Transverse colon (tissue), 4 donors: ENCODE data around the gene RALBP1. TPM values are rescaled to one million over a fixed set of nuclear protein-coding genes. Genes with fewer than 3 reads are reported as not detected.

Experiments used
- DNase-seq: peaks from one replicate; pipeline ENCODE4 v3.0.0-alpha.2; 2019
- H3K27ac ChIP-seq, 4 donors: fragments of 200-600 bp; sonication (generic); 2 replicates each; pipeline ENCODE4 v1.5.1; 2016 to 2018; ENCODE audit warnings: inconsistent platforms in 4 of 4
- H3K27me3 ChIP-seq: fragments of 200-600 bp; sonication (generic); 2 replicates; pipeline ENCODE4 v1.5.1; 2017; ENCODE audit warnings: inconsistent platforms
- H3K36me3 ChIP-seq, 4 donors: fragments of 200-600 bp; sonication (generic); 2 replicates each; pipeline ENCODE4 v1.5.1; 2017 to 2019; ENCODE audit warnings: inconsistent platforms in 4 of 4
- H3K4me1 ChIP-seq, 4 donors: fragments of 200-600 bp; sonication (generic); 2 replicates each; pipeline ENCODE4 v1.5.1; 2017 to 2020; ENCODE audit warnings: inconsistent platforms in 4 of 4
- H3K4me3 ChIP-seq, 4 donors: fragments of 200-600 bp; sonication (generic); 1 replicate in 1 of 4; 2 replicates in 3 of 4; pipeline versions ENCODE4 v1.5.1 to v1.6.1; 2017 to 2019; ENCODE audit warnings: inconsistent platforms in 4 of 4
- H3K9me3 ChIP-seq, 2 donors: fragments of 200-600 bp; sonication (generic); 2 replicates each; pipeline ENCODE4 v1.5.1; 2017 to 2019; ENCODE audit warnings: inconsistent platforms in 2 of 2
- CTCF ChIP-seq, 5 experiments: fragments of 200-600 bp in 3 of 5; fragments of 450-650 bp in 2 of 5; sonication (generic) in 3 of 5; IDR thresholded peaks; 1 replicate in 2 of 5; 2 replicates in 3 of 5; pipeline ENCODE4 v1.5.1; 2016 to 2017; ENCODE audit warnings: antibody characterized with exemption in 5 of 5, inconsistent platforms in 3 of 5, mild to moderate bottlenecking in 2 of 5, moderate library complexity in 1 of 5
- EP300 ChIP-seq: sonication (generic); formaldehyde crosslinking; IDR thresholded peaks from one replicate; pipeline ENCODE4 v1.6.1; 2017; ENCODE audit warnings: antibody characterized with exemption, low read depth
- POLR2A ChIP-seq: fragments of 450-650 bp; IDR thresholded peaks from one replicate; pipeline ENCODE4 v1.6.1; 2016; ENCODE audit warnings: antibody characterized with exemption, mild to moderate bottlenecking, moderate library complexity
- POLR2AphosphoS5 ChIP-seq, 3 donors: sonication (generic); formaldehyde crosslinking; IDR thresholded peaks; one replicate each; pipeline ENCODE4 v1.6.1; 2016; ENCODE audit warnings: antibody characterized with exemption in 3 of 3
- WGBS, 2 donors: methylation state at CpG; one replicate each; pipeline ENCODE4 v1.1.5; 2018; ENCODE audit warnings: low coverage in 1 of 2; 5-methylcytosine and 5-hydroxymethylcytosine counted together
- in situ Hi-C, 4 donors: fragments of 200-750 bp; cut with MboI; loops; one replicate each; pipeline versions ENCODE4 v1.15.0 to v1.15.1; 2017; ENCODE audit warnings: low sequenced_read_pairs in 3 of 4, low pct_ligation_motif_present in 1 of 4, low pct_unique_long_range_greater_than_20kb in 1 of 4
- intact Hi-C: fragments of 100-400 bp; cut with DNase I; formaldehyde crosslinking; loops from one replicate; pipeline ENCODE4 v1.15.1; 2023; ENCODE audit warnings: low total_unique reads
- total RNA-seq, 4 donors: library from RNA; depleted of rRNA; stranded (reverse); fragments of >200 nt; gene quantifications; one replicate each; pipeline ENCODE4 v1.1.0, GENCODE V29; 2016

The RALBP1 gene
- total RNA-seq, 4 donors from 2014 or later, result 34.2 to 93.3 (median 70.6) TPM

- TF ChIP-seq CTCF (IDR thresholded peaks at IDR 0.05), result no peak
- TF ChIP-seq EP300, result no peak
- peak in 1 of 3 donors; percentile 18 for TF ChIP-seq POLR2AphosphoS5 (IDR thresholded peaks at IDR 0.05)
- no peak for TF ChIP-seq POLR2A
- no peaks in the 10 kb centered on the region for H3K9me3 ChIP-seq
- no peak overlapping the region for H3K4me3 ChIP-seq
- intact Hi-C loops (no loop called here), in situ Hi-C loops (loop anchor here in 3 of 4 donors (25.0 kb wide), 2 partner anchors 184 to 459 kb away; partner anchors contain the start of gene TWSG1 (in 2 of the 3))
- WGBS, 2 donors, result 72 to 81% methylated on average over 5 to 7 of the region's 7 CpGs
- H3K4me1 ChIP-seq, result peaks cover 0 to 29% (median 7%) of the 10 kb centered on the region in 4 donors
- no peaks in the 10 kb centered on the region for H3K27me3 ChIP-seq
- H3K27ac ChIP-seq, result peak overlapping the region in 2 of 4 donors; percentile 9 to 22
- DNase-seq, result peak; percentile 39
- peaks cover 0 to 13% (median 0%) of the 10 kb centered on the region in 4 donors for H3K36me3 ChIP-seq
Measured at GRCh38 chr18:9521770-9522169, 46.5 kb downstream of the RALBP1 start.

DNA sequence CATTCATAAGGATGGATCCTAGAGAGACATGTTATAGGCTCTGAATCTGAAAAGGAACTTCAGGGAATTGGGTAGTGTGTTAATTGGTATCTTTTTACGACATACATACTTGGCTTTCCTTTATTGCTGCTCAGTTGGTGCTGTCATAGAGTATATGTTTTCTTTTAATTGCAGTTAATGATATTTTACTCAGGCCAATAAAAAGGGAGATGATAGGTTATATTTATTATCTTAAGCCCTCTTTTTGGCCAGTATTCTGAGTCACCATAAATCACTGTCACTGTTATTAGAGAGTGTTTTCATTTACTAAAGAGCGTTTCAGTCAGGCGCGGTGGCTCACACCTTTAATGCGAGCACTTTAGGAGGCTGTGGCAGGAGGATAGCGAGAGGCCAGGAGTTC, 47.6 kb downstream of the RALBP1 start:
- intact Hi-C loops (no loop called here), in situ Hi-C loops (loop anchor here in 3 of 4 donors (25.0 kb wide), 2 partner anchors 186 to 461 kb away; partner anchors contain the start of gene TWSG1 (in 2 of the 3))
- DNase-seq, result no peak
- Histone ChIP-seq H3K27ac (no peak overlapping the region), H3K27me3 (no peaks in the 10 kb centered on the region), H3K4me1 (peaks cover 0 to 29% (median 7%) of the 10 kb centered on the region in 4 donors), H3K9me3 (no peaks in the 10 kb centered on the region), H3K4me3 (no peak overlapping the region), H3K36me3 (peaks cover 0 to 6% (median 0%) of the 10 kb centered on the region in 4 donors)
- WGBS, 2 donors, result 79 to 91% methylated on average over 5 to 6 of the region's 6 CpGs
- TF ChIP-seq POLR2AphosphoS5 (IDR thresholded peaks at IDR 0.05) (no peak), POLR2A (no peak), EP300 (no peak), CTCF (IDR thresholded peaks at IDR 0.05) (no peak)

DNA sequence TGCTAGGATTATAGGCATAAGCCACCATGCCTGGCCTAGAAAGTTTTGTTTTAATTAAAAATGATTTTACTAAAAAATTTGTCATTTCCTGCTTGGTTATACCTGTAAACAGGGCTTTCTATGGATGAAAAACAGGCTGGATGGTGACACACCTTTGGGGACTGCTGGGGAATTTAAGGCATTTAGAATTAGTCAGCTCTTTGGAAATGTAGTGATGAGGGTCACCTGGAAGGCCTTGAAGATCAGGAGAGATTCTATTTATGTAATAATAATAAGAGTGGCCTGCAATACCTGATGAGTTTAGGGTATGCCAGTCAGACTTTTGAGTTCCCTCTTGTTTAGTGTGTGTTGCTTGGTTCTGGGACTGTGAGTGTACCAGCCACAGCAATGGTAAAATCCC, 51.1 kb downstream of the RALBP1 start:
- Histone ChIP-seq H3K9me3 (no peaks in the 10 kb centered on the region), H3K27me3 (no peaks in the 10 kb centered on the region), H3K27ac (no peak overlapping the region), H3K4me1 (peaks cover 0 to 16% (median 7%) of the 10 kb centered on the region in 4 donors), H3K4me3 (no peak overlapping the region), H3K36me3 (peaks cover 0 to 11% (median 4%) of the 10 kb centered on the region in 4 donors)
- TF ChIP-seq POLR2AphosphoS5 (IDR thresholded peaks at IDR 0.05) (no peak), EP300 (no peak), CTCF (IDR thresholded peaks at IDR 0.05) (no peak), POLR2A (no peak)
- in situ Hi-C loops, result no loop called here
- no peak for DNase-seq
- intact Hi-C loops, result no loop called here

- peaks cover 0 to 34% (median 8%) of the 10 kb centered on the region in 4 donors for H3K36me3 ChIP-seq
- H3K9me3 ChIP-seq, result no peaks in the 10 kb centered on the region
- in situ Hi-C loops (loop anchor here in 1 of 4 donors (10.0 kb wide), 1 partner anchor 196 kb away; the partner anchor contains the start of gene TWSG1), intact Hi-C loops (no loop called here)
- H3K4me1 ChIP-seq, result no peaks in the 10 kb centered on the region
- DNase-seq, result no peak
- TF ChIP-seq POLR2A, result no peak
- no peak for TF ChIP-seq CTCF (IDR thresholded peaks at IDR 0.05)
- TF ChIP-seq EP300, result no peak
- no peak for TF ChIP-seq POLR2AphosphoS5 (IDR thresholded peaks at IDR 0.05)
- no peak overlapping the region for H3K4me3 ChIP-seq
- 91 to 92% methylated on average over 6 of the region's 6 CpGs for WGBS, 2 donors
- no peak overlapping the region for H3K27ac ChIP-seq
- H3K27me3 ChIP-seq, result no peaks in the 10 kb centered on the region
Measured at GRCh38 chr18:9530226-9531009, 55.1 kb downstream of the RALBP1 start.
